A673 (cell line): ENCODE measurements around the gene CLEC3B.

ENCODE experiments used
- EZH2 ChIP-seq: fragments of 200-600 bp; sonication (generic); IDR thresholded peaks from 2 replicates; pipeline ENCODE4 v1.6.1; 2017; ENCODE audit warnings: borderline replicate concordance, low read depth, mild to moderate bottlenecking, mixed read lengths, antibody characterized with exemption, low read length; ENCODE audit not compliant: poor library complexity, severe bottlenecking
- TF ChIP-seq, protein P1 (sequence below): fragments of 300-800, 200-600 bp; sonication (generic); conservative IDR thresholded peaks from 2 replicates; pipeline ENCODE4 v1.5.1; 2017; ENCODE audit warnings: low read depth, mild to moderate bottlenecking, antibody characterized with exemption, low read length, moderate library complexity, mixed read lengths

DNA sequence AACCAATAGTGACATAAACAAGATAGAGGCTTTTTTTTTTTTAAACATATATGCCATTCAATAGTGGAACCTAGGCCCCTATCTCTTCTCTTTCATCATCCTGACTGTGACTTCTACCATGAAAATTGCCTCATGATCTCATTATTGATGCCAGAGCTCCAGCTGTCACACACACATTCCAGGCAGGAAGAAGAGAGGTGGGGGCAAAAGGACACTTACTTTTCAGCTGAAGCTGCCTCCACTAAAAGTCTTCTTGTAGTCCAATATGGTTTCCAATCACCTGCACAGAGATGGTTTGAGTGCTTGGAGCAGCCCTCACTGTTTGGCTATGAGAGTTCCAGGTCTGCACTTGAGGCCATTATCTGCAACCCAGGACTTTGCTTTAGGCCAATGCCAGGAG lies 45.0 kb downstream of the CLEC3B start:
- TF ChIP-seq, protein P1, sequence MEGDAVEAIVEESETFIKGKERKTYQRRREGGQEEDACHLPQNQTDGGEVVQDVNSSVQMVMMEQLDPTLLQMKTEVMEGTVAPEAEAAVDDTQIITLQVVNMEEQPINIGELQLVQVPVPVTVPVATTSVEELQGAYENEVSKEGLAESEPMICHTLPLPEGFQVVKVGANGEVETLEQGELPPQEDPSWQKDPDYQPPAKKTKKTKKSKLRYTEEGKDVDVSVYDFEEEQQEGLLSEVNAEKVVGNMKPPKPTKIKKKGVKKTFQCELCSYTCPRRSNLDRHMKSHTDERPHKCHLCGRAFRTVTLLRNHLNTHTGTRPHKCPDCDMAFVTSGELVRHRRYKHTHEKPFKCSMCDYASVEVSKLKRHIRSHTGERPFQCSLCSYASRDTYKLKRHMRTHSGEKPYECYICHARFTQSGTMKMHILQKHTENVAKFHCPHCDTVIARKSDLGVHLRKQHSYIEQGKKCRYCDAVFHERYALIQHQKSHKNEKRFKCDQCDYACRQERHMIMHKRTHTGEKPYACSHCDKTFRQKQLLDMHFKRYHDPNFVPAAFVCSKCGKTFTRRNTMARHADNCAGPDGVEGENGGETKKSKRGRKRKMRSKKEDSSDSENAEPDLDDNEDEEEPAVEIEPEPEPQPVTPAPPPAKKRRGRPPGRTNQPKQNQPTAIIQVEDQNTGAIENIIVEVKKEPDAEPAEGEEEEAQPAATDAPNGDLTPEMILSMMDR: no peak
- TF ChIP-seq EZH2: no peak
